SH-SY5Y (cell line): ENCODE measurements around the gene SNRPE.

Experiments used
- GATA2 ChIP-seq: IDR thresholded peaks from 2 replicates; pipeline ENCODE4 v1.6.1; 2011; ENCODE audit warnings: mild to moderate bottlenecking, low read depth, low read length
- GATA3 ChIP-seq: IDR thresholded peaks from 2 replicates; pipeline ENCODE4 v1.6.1; 2011; ENCODE audit warnings: low read depth, mild to moderate bottlenecking, low read length, moderate library complexity

- TF ChIP-seq GATA3 (no peak), GATA2 (no peak)
Measured at GRCh38 chr1:203861379-203862184, at the start of gene SNRPE.
